ENCODE data around the gene LRRC53.

LRRC53 gene

GRCh38 chr1:74431531-74431930, 80.9 kb downstream of the LRRC53 start:
- DNase-seq (ENCODE audit: low spot score): no peak

- no peak for DNase-seq (ENCODE audit: low spot score)
Observed at GRCh38 chr1:74430342-74430934, 82.0 kb downstream of the LRRC53 start.

- no peak for DNase-seq (ENCODE audit: low spot score)
Observed at GRCh38 chr1:74429580-74429979, 82.8 kb downstream of the LRRC53 start.

DNA sequence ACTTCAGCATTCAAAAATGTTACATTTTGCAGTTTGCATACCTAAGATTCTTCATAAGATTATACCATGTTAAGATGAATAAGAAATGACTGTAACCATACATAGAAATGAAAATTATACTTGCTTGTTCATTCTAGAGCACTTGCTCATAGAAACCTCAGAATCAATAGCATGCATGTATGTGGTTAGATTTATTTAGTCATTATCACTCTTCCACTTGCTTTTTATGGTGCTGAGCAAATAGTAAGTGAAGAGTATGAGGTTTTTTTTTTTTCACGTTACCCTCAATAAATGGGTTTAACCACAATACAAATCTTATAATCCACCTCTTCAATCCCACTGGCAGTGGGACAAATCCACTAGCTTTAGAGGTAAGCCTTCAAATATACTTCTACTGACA, 84.7 kb downstream of the LRRC53 start:
- peak; percentile 3 for DNase-seq (ENCODE audit: low spot score)

GRCh38 chr1:74426208-74426937, 86.0 kb downstream of the LRRC53 start:
- no peak for DNase-seq (ENCODE audit: low spot score)

DNA sequence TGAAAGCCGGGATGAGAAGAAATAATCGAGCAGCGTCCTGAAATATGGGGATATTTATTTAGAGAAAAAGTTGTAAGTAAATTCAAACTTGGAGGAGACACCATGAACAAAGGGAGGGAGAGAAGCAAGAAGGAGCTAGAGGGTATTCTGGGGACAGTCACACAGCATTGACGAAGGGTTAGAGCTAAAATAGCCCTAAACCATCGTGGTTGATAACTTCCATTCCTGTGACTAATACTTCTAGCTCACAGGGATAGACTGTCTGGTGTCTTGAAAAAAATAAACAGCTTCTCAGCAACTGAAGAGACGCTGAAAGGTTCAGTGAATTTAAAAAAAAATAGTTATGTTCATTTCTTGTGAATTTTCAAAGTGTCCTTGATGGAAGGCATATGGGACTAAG, 86.7 kb downstream of the LRRC53 start:
- peak; percentile 14 for DNase-seq (ENCODE audit: low spot score)

DNA sequence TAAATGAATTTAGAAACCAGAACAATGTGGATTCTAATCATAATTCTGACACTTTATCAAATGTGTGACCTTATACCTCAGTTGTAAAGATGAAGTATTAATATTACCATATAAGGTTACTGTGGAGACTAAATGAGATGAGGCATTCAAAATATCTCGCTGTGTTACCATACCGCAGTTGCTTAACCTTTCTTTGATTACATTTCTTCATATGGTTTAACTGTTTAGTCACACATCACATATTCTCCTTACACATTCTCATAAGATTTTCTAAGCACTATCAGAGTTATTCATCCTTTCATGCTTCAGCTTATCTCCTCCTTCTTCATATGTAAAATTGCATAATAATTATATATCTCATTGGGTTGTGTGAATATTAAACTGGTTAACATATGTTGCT, 88.9 kb downstream of the LRRC53 start:
- DNase-seq (ENCODE audit: low spot score): no peak

DNA sequence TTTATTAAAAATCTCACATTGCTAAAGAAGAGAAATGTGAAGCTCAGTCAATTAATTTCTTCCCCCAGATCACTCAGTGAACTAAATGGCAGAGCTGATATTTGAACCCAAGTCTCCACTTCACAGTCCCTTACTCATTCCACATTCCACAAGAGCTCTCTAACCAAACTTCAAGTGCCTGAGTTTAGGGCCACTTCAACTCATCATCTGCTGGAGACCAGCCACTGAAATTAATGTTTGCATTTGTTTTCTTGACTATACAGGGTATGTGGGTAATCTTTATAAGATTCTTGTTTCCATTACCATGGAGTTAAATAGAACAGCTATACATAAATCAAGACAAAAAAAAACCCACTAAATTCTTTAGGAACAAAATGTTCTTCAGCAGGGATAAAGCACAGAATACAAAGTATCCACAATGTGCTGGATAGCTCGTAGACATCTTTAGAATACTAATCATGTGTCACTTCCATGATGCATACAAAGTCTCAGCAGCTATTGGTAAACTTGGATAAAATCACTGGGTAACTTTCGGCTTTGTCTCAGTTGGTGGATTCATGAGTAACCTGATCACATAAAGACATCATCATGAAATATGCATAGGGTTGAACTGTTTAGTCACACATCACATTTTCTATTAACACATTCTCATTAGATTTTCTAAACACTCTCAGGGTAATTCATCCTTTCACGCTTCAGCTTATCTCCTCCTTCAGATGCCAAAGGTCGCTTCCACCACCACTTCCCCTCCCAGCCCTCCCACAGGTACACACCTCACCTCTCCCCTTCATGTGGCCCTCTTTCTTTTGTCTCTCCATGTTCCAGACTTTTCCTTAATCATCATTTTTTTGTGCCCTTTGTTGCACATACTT, 89.8 kb downstream of the LRRC53 start:
- DNase-seq (ENCODE audit: low spot score): no peak

DNA sequence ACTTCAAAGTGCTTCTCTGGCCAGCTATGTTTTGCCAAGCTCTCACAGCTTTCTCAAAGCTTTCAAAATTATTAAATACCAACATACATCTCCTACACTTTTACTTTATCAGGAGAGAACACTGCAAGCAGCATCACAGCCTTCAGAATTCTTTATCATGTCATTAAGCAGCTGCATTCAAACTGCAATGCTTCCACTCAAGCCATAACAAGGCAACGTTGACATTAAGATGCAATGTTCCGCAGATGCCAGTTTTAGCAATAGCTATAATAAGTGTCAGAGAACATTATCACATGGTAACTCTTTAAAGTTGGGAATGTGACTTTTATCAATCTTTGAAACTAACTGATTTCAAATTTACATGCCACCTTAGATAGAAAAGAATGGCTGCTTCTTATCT, 91.9 kb downstream of the LRRC53 start:
- no peak for DNase-seq (ENCODE audit: low spot score)

Measured in hepatic stellate cell (primary cell).